NCI-H1417 (cell line): ENCODE results near the gene SLF2.
"Not testable (repeated sequence)": the region's sequence is repeated elsewhere in the genome, so short reads cannot be mapped to it uniquely, and the experiment has no call there.

Source experiments
- DNase-seq, 3 experiments: peaks; one replicate each; lab custom pipeline; 2025; lab: John Stamatoyannopoulos, UW

The SLF2 gene

GRCh38 chr10:100878291-100878910 lies 34.4 kb upstream of the SLF2 start:
- DNase-seq: peak; percentile 35 to 79 (median 36)

GRCh38 chr10:100879741-100880360 lies 32.9 kb upstream of the SLF2 start:
- no peak for DNase-seq

GRCh38 chr10:100881556-100882213 lies 31.1 kb upstream of the SLF2 start:
- no peak for DNase-seq

GRCh38 chr10:100882252-100882651 lies 30.5 kb upstream of the SLF2 start:
- no peak for DNase-seq

GRCh38 chr10:100882671-100883311 lies 30.0 kb upstream of the SLF2 start:
- DNase-seq: no peak

- DNase-seq: no peak
Measured at GRCh38 chr10:100883312-100883821, 29.4 kb upstream of the SLF2 start.

- DNase-seq: not testable (repeated sequence)
Measured at GRCh38 chr10:100885611-100886010, 27.2 kb upstream of the SLF2 start.

GRCh38 chr10:100886091-100886490 lies 26.7 kb upstream of the SLF2 start:
- no peak for DNase-seq

GRCh38 chr10:100886521-100886920 lies 26.2 kb upstream of the SLF2 start:
- no peak for DNase-seq

- no peak for DNase-seq
Measured at GRCh38 chr10:100886963-100887362, 25.8 kb upstream of the SLF2 start.

GRCh38 chr10:100887761-100888296 lies 24.9 kb upstream of the SLF2 start:
- no peak for DNase-seq

GRCh38 chr10:100888957-100889356 lies 23.8 kb upstream of the SLF2 start:
- no peak for DNase-seq

GRCh38 chr10:100889546-100889945 lies 23.2 kb upstream of the SLF2 start:
- peak in 1 of 3 experiments; percentile 13 for DNase-seq

- no peak for DNase-seq
Measured at GRCh38 chr10:100890141-100890672, 22.6 kb upstream of the SLF2 start.

- DNase-seq: no peak
Measured at GRCh38 chr10:100890673-100891317, 22.0 kb upstream of the SLF2 start.

- peak in 2 of 3 experiments; percentile 9 to 23 for DNase-seq
Measured at GRCh38 chr10:100894033-100894432, 18.7 kb upstream of the SLF2 start.

- DNase-seq: no peak
Measured at GRCh38 chr10:100894589-100895294, 18.0 kb upstream of the SLF2 start.

- DNase-seq: peak in 1 of 3 experiments; percentile 12
Measured at GRCh38 chr10:100895346-100895745, 17.4 kb upstream of the SLF2 start.

- no peak for DNase-seq
Measured at GRCh38 chr10:100895896-100896295, 16.9 kb upstream of the SLF2 start.

GRCh38 chr10:100896876-100897461 lies 15.8 kb upstream of the SLF2 start:
- peak in 1 of 3 experiments; percentile 15 for DNase-seq
